HEK293 (cell line): Measurements from ENCODE around the gene GZF1.

ENCODE experiments used
- GLIS1 ChIP-seq: fragments of 450-650 bp; formaldehyde crosslinking; IDR thresholded peaks from 2 replicates; pipeline ENCODE4 v1.5.1; 2016; ENCODE audit warnings: missing biosample characterization, missing genetic modification characterization
- MEIS1 ChIP-seq: sonication (generic); formaldehyde crosslinking; IDR thresholded peaks from 2 replicates; pipeline ENCODE4 v1.8.1; 2022; ENCODE audit warnings: missing genetic modification reagents, mild to moderate bottlenecking, borderline replicate concordance
- MZF1 ChIP-seq: fragments of 450-650 bp; formaldehyde crosslinking; IDR thresholded peaks from 2 replicates; pipeline ENCODE4 v1.5.1; 2017; ENCODE audit warnings: missing biosample characterization, missing genetic modification characterization, borderline replicate concordance
- TRIM28 ChIP-seq: IDR thresholded peaks from 2 replicates; pipeline ENCODE4 v1.6.1; 2011; ENCODE audit warnings: low read length, control low read depth, borderline replicate concordance
- YY2 ChIP-seq: fragments of 450-650 bp; formaldehyde crosslinking; IDR thresholded peaks from 2 replicates; pipeline ENCODE4 v1.5.1; 2016; ENCODE audit warnings: missing biosample characterization, missing genetic modification characterization
- ZBTB7A ChIP-seq: fragments of 450-650 bp; formaldehyde crosslinking; IDR thresholded peaks from 2 replicates; pipeline ENCODE4 v1.5.1; 2016; ENCODE audit warnings: low read depth, missing biosample characterization, missing genetic modification characterization
- ZEB2 ChIP-seq: fragments of 450-650 bp; formaldehyde crosslinking; IDR thresholded peaks from 2 replicates; pipeline ENCODE4 v1.5.1; 2016; ENCODE audit warnings: missing biosample characterization, missing genetic modification characterization
- ZFP41 ChIP-seq: fragments of 450-650 bp; formaldehyde crosslinking; IDR thresholded peaks from 2 replicates; pipeline ENCODE4 v1.5.1; 2016; ENCODE audit warnings: missing biosample characterization, missing genetic modification characterization, borderline replicate concordance
- ZIC2 ChIP-seq: fragments of 450-650 bp; formaldehyde crosslinking; IDR thresholded peaks from 2 replicates; pipeline ENCODE4 v1.5.1; 2016; ENCODE audit warnings: missing biosample characterization, missing genetic modification characterization
- ZNF132 ChIP-seq: fragments of 450-650 bp; formaldehyde crosslinking; IDR thresholded peaks from 2 replicates; pipeline ENCODE4 v1.5.1; 2017; ENCODE audit warnings: missing biosample characterization, missing genetic modification characterization, borderline replicate concordance
- ZNF155 ChIP-seq: fragments of 450-650 bp; formaldehyde crosslinking; IDR thresholded peaks from 2 replicates; pipeline ENCODE4 v1.5.1; 2016; ENCODE audit warnings: missing biosample characterization, missing genetic modification characterization
- ZNF16 ChIP-seq: fragments of 450-650 bp; formaldehyde crosslinking; IDR thresholded peaks from 2 replicates; pipeline ENCODE4 v1.5.1; 2016; ENCODE audit warnings: low read depth, missing biosample characterization, missing genetic modification characterization
- ZNF394 ChIP-seq: fragments of 450-650 bp; formaldehyde crosslinking; IDR thresholded peaks from 2 replicates; pipeline ENCODE4 v1.5.1; 2016; ENCODE audit warnings: missing biosample characterization, missing genetic modification characterization, mild to moderate bottlenecking, moderate library complexity, borderline replicate concordance
- ZNF510 ChIP-seq: fragments of 450-650 bp; formaldehyde crosslinking; IDR thresholded peaks from 2 replicates; pipeline ENCODE4 v1.5.1; 2018; ENCODE audit warnings: mild to moderate bottlenecking, missing genetic modification characterization, missing biosample characterization; ENCODE audit not compliant: insufficient replicate concordance
- ZNF558 ChIP-seq: fragments of 450-650 bp; formaldehyde crosslinking; IDR thresholded peaks from 2 replicates; pipeline ENCODE4 v1.5.1; 2016; ENCODE audit warnings: missing biosample characterization, missing genetic modification characterization
- ZNF610 ChIP-seq: fragments of 450-650 bp; formaldehyde crosslinking; IDR thresholded peaks from 2 replicates; pipeline ENCODE4 v1.5.1; 2016; ENCODE audit warnings: missing biosample characterization, missing genetic modification characterization, borderline replicate concordance
- ZNF670 ChIP-seq: fragments of 450-650 bp; formaldehyde crosslinking; IDR thresholded peaks from 2 replicates; pipeline ENCODE4 v1.5.1; 2016; ENCODE audit warnings: missing biosample characterization, missing genetic modification characterization, low read depth
- ZNF701 ChIP-seq: fragments of 450-650 bp; formaldehyde crosslinking; IDR thresholded peaks from 2 replicates; pipeline ENCODE4 v1.5.1; 2016; ENCODE audit warnings: missing biosample characterization, missing genetic modification characterization
- ZNF776 ChIP-seq: fragments of 450-650 bp; formaldehyde crosslinking; IDR thresholded peaks from 2 replicates; pipeline ENCODE4 v1.5.0; 2017; ENCODE audit warnings: missing biosample characterization, missing genetic modification characterization, borderline replicate concordance
- TF ChIP-seq, protein P1 (sequence below): fragments of 450-650 bp; formaldehyde crosslinking; IDR thresholded peaks from 2 replicates; pipeline ENCODE4 v1.5.1; 2016; ENCODE audit warnings: missing biosample characterization, missing genetic modification characterization
- TF ChIP-seq, protein P2 (sequence below): fragments of 450-650 bp; formaldehyde crosslinking; IDR thresholded peaks from 2 replicates; pipeline ENCODE4 v1.5.1; 2016; ENCODE audit warnings: missing biosample characterization, missing genetic modification characterization
- TF ChIP-seq, protein P3 (sequence below): fragments of 450-650 bp; formaldehyde crosslinking; IDR thresholded peaks from 2 replicates; pipeline ENCODE4 v1.5.1; 2017; ENCODE audit warnings: missing biosample characterization, missing genetic modification characterization
- TF ChIP-seq, protein P4 (sequence below): fragments of 450-650 bp; formaldehyde crosslinking; IDR thresholded peaks from 2 replicates; pipeline ENCODE4 v1.5.1; 2016; ENCODE audit warnings: missing biosample characterization, missing genetic modification characterization, low read depth
- TF ChIP-seq, protein P5 (sequence below): sonication (generic); formaldehyde crosslinking; IDR thresholded peaks from 2 replicates; pipeline ENCODE4 v1.8.1; 2022; ENCODE audit warnings: mild to moderate bottlenecking, moderate library complexity, missing genetic modification reagents
- TF ChIP-seq, protein P6 (sequence below): fragments of 450-650 bp; formaldehyde crosslinking; IDR thresholded peaks from 2 replicates; pipeline ENCODE4 v1.5.1; 2016; ENCODE audit warnings: missing biosample characterization, missing genetic modification characterization
- TF ChIP-seq, protein P7 (sequence below): fragments of 450-650 bp; IDR thresholded peaks from 2 replicates; pipeline ENCODE4 v1.5.1; 2018; ENCODE audit warnings: missing biosample characterization, mild to moderate bottlenecking, missing genetic modification characterization

The GZF1 gene

DNA sequence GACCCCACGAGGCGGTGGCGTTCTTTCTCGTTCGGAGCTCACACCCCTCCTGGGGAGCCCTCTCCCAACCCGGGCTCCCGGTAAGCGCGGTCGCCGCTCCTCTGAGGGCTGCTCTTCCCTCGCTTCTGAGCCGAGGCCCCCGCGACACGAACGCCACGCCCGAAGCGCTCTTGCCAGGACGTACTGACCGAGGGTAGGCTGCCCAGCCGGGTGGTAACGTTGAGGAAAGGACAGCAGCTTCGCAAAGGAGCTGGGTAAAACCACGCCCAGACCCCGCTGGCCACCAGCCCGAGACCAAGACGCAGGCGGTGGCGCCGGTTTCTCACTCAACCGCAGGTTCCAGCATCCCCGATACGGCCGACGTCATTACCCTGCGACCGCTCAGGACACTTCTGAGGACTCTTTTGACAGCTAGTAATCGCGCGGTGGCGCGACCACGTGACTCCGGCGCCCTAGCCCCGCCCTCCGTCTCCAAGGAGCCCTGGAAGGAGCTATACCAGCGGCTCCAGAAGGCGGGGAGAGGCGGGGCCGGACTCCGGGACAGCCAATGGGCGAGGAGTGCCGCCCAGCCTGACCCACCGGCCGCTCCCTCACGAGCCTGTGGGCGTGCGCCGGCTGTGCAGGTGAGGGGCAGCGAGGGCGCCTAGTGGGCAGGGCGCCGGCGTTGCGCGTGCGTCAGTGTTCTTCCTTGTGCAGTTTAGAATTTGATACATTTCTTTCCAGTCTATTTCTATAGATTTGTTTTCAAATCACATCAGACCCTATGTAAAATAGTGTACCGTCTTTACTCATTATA is 4.0 kb upstream of the GZF1 start (continued):
- TF ChIP-seq ZNF558 (tag by site-specific recombination) (no peak), ZBTB7A (tag by site-specific recombination) (no peak), TRIM28 (no peak; the same call in 1 of the 2 replicates), YY2 (tag by site-specific recombination) (no peak), ZNF394 (tag by site-specific recombination) (0 out of 2 replicates have a peak, but pooled peaks have one; percentile 9), ZNF16 (tag by site-specific recombination) (no peak), ZFP41 (tag by site-specific recombination) (no peak), MZF1 (tag by site-specific recombination) (no peak), ZNF155 (tag by site-specific recombination) (no peak), ZNF670 (tag by site-specific recombination) (no peak), ZIC2 (tag by site-specific recombination) (0 out of 2 replicates have a peak, but pooled peaks have one; percentile 33), ZNF510 (tag by site-specific recombination) (no peak), MEIS1 (CRISPR knock-in tag) (no peak), ZEB2 (tag by site-specific recombination) (peak; percentile 57; the same call in 1 of the 2 replicates), ZNF701 (no peak), ZNF132 (no peak), ZNF610 (tag by site-specific recombination) (no peak; the same call in 1 of the 2 replicates), ZNF776 (tag by site-specific recombination) (no peak), GLIS1 (tag by site-specific recombination) (peak; percentile 73)
- TF ChIP-seq, protein P1, sequence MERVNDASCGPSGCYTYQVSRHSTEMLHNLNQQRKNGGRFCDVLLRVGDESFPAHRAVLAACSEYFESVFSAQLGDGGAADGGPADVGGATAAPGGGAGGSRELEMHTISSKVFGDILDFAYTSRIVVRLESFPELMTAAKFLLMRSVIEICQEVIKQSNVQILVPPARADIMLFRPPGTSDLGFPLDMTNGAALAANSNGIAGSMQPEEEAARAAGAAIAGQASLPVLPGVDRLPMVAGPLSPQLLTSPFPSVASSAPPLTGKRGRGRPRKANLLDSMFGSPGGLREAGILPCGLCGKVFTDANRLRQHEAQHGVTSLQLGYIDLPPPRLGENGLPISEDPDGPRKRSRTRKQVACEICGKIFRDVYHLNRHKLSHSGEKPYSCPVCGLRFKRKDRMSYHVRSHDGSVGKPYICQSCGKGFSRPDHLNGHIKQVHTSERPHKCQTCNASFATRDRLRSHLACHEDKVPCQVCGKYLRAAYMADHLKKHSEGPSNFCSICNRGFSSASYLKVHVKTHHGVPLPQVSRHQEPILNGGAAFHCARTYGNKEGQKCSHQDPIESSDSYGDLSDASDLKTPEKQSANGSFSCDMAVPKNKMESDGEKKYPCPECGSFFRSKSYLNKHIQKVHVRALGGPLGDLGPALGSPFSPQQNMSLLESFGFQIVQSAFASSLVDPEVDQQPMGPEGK = no peak
- TF ChIP-seq, protein P2, sequence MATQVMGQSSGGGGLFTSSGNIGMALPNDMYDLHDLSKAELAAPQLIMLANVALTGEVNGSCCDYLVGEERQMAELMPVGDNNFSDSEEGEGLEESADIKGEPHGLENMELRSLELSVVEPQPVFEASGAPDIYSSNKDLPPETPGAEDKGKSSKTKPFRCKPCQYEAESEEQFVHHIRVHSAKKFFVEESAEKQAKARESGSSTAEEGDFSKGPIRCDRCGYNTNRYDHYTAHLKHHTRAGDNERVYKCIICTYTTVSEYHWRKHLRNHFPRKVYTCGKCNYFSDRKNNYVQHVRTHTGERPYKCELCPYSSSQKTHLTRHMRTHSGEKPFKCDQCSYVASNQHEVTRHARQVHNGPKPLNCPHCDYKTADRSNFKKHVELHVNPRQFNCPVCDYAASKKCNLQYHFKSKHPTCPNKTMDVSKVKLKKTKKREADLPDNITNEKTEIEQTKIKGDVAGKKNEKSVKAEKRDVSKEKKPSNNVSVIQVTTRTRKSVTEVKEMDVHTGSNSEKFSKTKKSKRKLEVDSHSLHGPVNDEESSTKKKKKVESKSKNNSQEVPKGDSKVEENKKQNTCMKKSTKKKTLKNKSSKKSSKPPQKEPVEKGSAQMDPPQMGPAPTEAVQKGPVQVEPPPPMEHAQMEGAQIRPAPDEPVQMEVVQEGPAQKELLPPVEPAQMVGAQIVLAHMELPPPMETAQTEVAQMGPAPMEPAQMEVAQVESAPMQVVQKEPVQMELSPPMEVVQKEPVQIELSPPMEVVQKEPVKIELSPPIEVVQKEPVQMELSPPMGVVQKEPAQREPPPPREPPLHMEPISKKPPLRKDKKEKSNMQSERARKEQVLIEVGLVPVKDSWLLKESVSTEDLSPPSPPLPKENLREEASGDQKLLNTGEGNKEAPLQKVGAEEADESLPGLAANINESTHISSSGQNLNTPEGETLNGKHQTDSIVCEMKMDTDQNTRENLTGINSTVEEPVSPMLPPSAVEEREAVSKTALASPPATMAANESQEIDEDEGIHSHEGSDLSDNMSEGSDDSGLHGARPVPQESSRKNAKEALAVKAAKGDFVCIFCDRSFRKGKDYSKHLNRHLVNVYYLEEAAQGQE (tag by site-specific recombination) = peak; percentile 58; the same call in 1 of the 2 replicates
- TF ChIP-seq, protein P3, sequence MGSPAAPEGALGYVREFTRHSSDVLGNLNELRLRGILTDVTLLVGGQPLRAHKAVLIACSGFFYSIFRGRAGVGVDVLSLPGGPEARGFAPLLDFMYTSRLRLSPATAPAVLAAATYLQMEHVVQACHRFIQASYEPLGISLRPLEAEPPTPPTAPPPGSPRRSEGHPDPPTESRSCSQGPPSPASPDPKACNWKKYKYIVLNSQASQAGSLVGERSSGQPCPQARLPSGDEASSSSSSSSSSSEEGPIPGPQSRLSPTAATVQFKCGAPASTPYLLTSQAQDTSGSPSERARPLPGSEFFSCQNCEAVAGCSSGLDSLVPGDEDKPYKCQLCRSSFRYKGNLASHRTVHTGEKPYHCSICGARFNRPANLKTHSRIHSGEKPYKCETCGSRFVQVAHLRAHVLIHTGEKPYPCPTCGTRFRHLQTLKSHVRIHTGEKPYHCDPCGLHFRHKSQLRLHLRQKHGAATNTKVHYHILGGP (tag by site-specific recombination) = no peak
- TF ChIP-seq, protein P4, sequence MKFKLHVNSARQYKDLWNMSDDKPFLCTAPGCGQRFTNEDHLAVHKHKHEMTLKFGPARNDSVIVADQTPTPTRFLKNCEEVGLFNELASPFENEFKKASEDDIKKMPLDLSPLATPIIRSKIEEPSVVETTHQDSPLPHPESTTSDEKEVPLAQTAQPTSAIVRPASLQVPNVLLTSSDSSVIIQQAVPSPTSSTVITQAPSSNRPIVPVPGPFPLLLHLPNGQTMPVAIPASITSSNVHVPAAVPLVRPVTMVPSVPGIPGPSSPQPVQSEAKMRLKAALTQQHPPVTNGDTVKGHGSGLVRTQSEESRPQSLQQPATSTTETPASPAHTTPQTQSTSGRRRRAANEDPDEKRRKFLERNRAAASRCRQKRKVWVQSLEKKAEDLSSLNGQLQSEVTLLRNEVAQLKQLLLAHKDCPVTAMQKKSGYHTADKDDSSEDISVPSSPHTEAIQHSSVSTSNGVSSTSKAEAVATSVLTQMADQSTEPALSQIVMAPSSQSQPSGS (tag by site-specific recombination) = peak; percentile 82
- TF ChIP-seq, protein P5, sequence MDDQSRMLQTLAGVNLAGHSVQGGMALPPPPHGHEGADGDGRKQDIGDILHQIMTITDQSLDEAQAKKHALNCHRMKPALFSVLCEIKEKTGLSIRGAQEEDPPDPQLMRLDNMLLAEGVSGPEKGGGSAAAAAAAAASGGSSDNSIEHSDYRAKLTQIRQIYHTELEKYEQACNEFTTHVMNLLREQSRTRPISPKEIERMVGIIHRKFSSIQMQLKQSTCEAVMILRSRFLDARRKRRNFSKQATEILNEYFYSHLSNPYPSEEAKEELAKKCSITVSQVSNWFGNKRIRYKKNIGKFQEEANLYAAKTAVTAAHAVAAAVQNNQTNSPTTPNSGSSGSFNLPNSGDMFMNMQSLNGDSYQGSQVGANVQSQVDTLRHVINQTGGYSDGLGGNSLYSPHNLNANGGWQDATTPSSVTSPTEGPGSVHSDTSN (CRISPR knock-in tag) = no peak
- TF ChIP-seq, protein P6, sequence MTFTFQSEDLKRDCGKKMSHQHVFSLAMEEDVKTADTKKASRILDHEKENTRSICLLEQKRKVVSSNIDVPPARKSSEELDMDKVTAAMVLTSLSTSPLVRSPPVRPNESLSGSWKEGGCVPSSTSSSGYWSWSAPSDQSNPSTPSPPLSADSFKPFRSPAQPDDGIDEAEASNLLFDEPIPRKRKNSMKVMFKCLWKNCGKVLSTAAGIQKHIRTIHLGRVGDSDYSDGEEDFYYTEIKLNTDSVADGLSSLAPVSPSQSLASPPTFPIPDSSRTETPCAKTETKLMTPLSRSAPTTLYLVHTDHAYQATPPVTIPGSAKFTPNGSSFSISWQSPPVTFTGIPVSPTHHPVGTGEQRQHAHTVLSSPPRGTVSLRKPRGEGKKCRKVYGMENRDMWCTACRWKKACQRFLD (tag by site-specific recombination) = no peak
- TF ChIP-seq, protein P7, sequence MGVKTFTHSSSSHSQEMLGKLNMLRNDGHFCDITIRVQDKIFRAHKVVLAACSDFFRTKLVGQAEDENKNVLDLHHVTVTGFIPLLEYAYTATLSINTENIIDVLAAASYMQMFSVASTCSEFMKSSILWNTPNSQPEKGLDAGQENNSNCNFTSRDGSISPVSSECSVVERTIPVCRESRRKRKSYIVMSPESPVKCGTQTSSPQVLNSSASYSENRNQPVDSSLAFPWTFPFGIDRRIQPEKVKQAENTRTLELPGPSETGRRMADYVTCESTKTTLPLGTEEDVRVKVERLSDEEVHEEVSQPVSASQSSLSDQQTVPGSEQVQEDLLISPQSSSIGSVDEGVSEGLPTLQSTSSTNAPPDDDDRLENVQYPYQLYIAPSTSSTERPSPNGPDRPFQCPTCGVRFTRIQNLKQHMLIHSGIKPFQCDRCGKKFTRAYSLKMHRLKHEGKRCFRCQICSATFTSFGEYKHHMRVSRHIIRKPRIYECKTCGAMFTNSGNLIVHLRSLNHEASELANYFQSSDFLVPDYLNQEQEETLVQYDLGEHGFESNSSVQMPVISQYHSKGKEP (tag by site-specific recombination) = no peak
